Measurements from ENCODE around the gene EIF4B. TPM values are rescaled to one million over a fixed set of nuclear protein-coding genes. Genes with fewer than 3 reads are reported as not detected.

The EIF4B gene
- total and polyA plus RNA-seq, 2 of the 13 experiments (the other 11 are each of a cell fraction or from before 2014, with no cell fraction given): 416 to 548 TPM

GRCh38 chr12:52992699-52993557 lies 13.3 kb upstream of the EIF4B start (continued):
- TF ChIP-seq JUND (CRISPR knock-in tag; IDR thresholded peaks at IDR 0.05) (no peak; the same call in 1 of the 2 replicates), ZNF788 (CRISPR knock-in tag; IDR thresholded peaks at IDR 0.05; ENCODE audit: borderline replicate concordance) (peak; percentile 59; the same call in 1 of the 2 replicates), FOXA1 (IDR thresholded peaks at IDR 0.05) (no peak), FOXA1 (CRISPR knock-in tag; IDR thresholded peaks at IDR 0.05) (peak; percentile 64), ATM (IDR thresholded peaks at IDR 0.05; ENCODE audit: borderline replicate concordance) (no peak), NCOA2 (CRISPR knock-in tag; IDR thresholded peaks at IDR 0.05) (peak; percentile 68), HOXA9 (CRISPR knock-in tag; IDR thresholded peaks at IDR 0.05; ENCODE audit: borderline replicate concordance) (no peak), TSC22D2 (CRISPR knock-in tag; IDR thresholded peaks at IDR 0.05; ENCODE audit: borderline replicate concordance) (no peak), SAP130 (CRISPR knock-in tag; IDR thresholded peaks at IDR 0.05; ENCODE audit: low read depth) (peak; percentile 83), ZNF24 (IDR thresholded peaks at IDR 0.05) (no peak), MLXIP (CRISPR knock-in tag; IDR thresholded peaks at IDR 0.05; ENCODE audit: borderline replicate concordance) (no peak), PRMT3 (CRISPR knock-in tag; IDR thresholded peaks at IDR 0.05; ENCODE audit: borderline replicate concordance, low read depth) (no peak), SATB2 (CRISPR knock-in tag; IDR thresholded peaks at IDR 0.05) (no peak), POLR2AphosphoS2 (IDR thresholded peaks at IDR 0.05; ENCODE audit: low read depth, low read length) (no peak), KDM6A (CRISPR knock-in tag; IDR thresholded peaks at IDR 0.05; ENCODE audit: low read depth) (no peak; the same call in 1 of the 2 replicates), HNF4A (CRISPR knock-in tag; IDR thresholded peaks at IDR 0.05) (peak; percentile 78), TCF7 (IDR thresholded peaks at IDR 0.05; ENCODE audit: low read depth) (no peak), MNT (IDR thresholded peaks at IDR 0.05) (peak; percentile 92), SCMH1 (CRISPR knock-in tag; IDR thresholded peaks at IDR 0.05; ENCODE audit: borderline replicate concordance) (no peak), HNF4G (IDR thresholded peaks at IDR 0.05; ENCODE audit: borderline replicate concordance, low read depth, low read length) (peak; percentile 83), HNF4G (CRISPR knock-in tag; IDR thresholded peaks at IDR 0.05; ENCODE audit: borderline replicate concordance, low read depth) (peak; percentile 27; the same call in 1 of the 2 replicates), ZKSCAN5 (CRISPR knock-in tag; IDR thresholded peaks at IDR 0.05) (no peak), POLR2AphosphoS5 (IDR thresholded peaks at IDR 0.05; ENCODE audit: low read depth, low read length) (peak; percentile 17; the same call in 1 of the 2 replicates), ZMYM3 (CRISPR knock-in tag; IDR thresholded peaks at IDR 0.05) (no peak)
- TF ChIP-seq, protein P1, sequence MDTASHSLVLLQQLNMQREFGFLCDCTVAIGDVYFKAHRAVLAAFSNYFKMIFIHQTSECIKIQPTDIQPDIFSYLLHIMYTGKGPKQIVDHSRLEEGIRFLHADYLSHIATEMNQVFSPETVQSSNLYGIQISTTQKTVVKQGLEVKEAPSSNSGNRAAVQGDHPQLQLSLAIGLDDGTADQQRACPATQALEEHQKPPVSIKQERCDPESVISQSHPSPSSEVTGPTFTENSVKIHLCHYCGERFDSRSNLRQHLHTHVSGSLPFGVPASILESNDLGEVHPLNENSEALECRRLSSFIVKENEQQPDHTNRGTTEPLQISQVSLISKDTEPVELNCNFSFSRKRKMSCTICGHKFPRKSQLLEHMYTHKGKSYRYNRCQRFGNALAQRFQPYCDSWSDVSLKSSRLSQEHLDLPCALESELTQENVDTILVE (CRISPR knock-in tag; IDR thresholded peaks at IDR 0.05): no peak
